GM19463 (cell line): ENCODE data around the gene SLC41A3.
"Not testable (repeated sequence)": the region's sequence is repeated elsewhere in the genome, so short reads cannot be mapped to it uniquely, and the experiment has no call there.

Experiments used
- ATAC-seq: cut with Tn5 transposase; IDR thresholded peaks from one replicate; pipeline ENCODE4 v1.9.1; 2021; ENCODE audit warnings: mild to moderate bottlenecking, moderate library complexity; ENCODE audit not compliant: unreplicated experiment

SLC41A3 gene

GRCh38 chr3:126056088-126056487 is 27.8 kb downstream of the SLC41A3 start:
- ATAC-seq: no peak

- no peak for ATAC-seq
Observed at GRCh38 chr3:126054870-126055269, 29.1 kb downstream of the SLC41A3 start.

- ATAC-seq: no peak
Observed at GRCh38 chr3:126053949-126054569, 29.9 kb downstream of the SLC41A3 start.

GRCh38 chr3:126053513-126053912 is 30.4 kb downstream of the SLC41A3 start:
- no peak for ATAC-seq

GRCh38 chr3:126052196-126053058 is 31.5 kb downstream of the SLC41A3 start:
- ATAC-seq: no peak

GRCh38 chr3:126051741-126052140 is 32.2 kb downstream of the SLC41A3 start:
- no peak for ATAC-seq

GRCh38 chr3:126051234-126051633 is 32.7 kb downstream of the SLC41A3 start:
- no peak for ATAC-seq

GRCh38 chr3:126050626-126051025 is 33.3 kb downstream of the SLC41A3 start:
- ATAC-seq: no peak

- no peak for ATAC-seq
Observed at GRCh38 chr3:126050050-126050392, 33.9 kb downstream of the SLC41A3 start.

GRCh38 chr3:126049289-126050049 is 34.5 kb downstream of the SLC41A3 start:
- no peak for ATAC-seq

- ATAC-seq: no peak
Observed at GRCh38 chr3:126040386-126040785, 43.5 kb downstream of the SLC41A3 start.

GRCh38 chr3:126039870-126040269 is 44.1 kb downstream of the SLC41A3 start:
- no peak for ATAC-seq

- not testable (repeated sequence) for ATAC-seq
Observed at GRCh38 chr3:126038791-126039190, 45.1 kb downstream of the SLC41A3 start.

GRCh38 chr3:126036056-126036549 is 47.8 kb downstream of the SLC41A3 start:
- no peak for ATAC-seq

- ATAC-seq: no peak
Observed at GRCh38 chr3:126035362-126036050, 48.4 kb downstream of the SLC41A3 start.

GRCh38 chr3:126034481-126035361 is 49.2 kb downstream of the SLC41A3 start:
- ATAC-seq: no peak

- no peak for ATAC-seq
Observed at GRCh38 chr3:126033765-126034164, 50.2 kb downstream of the SLC41A3 start.

GRCh38 chr3:126033051-126033745 is 50.7 kb downstream of the SLC41A3 start:
- no peak for ATAC-seq

GRCh38 chr3:126031981-126032471 is 51.9 kb downstream of the SLC41A3 start:
- no peak for ATAC-seq
